Head of caudate nucleus (tissue), 42 donors: ENCODE measurements around the gene PDXP.
"Not testable (repeated sequence)": the region's sequence is repeated elsewhere in the genome, so short reads cannot be mapped to it uniquely, and the experiment has no call there.

Experiments
- DNase-seq, 42 donors: peaks; one replicate each; pipeline versions ENCODE4 v3.0.0 to v3.0.0-alpha.2; 2020 to 2021; ENCODE audit warnings: mixed read lengths in 7 of 42
- intact Hi-C: fragments of 100-400 bp; cut with DNase I; formaldehyde crosslinking; loops from one replicate; pipeline ENCODE4 v1.15.0; 2022

The PDXP gene

DNA sequence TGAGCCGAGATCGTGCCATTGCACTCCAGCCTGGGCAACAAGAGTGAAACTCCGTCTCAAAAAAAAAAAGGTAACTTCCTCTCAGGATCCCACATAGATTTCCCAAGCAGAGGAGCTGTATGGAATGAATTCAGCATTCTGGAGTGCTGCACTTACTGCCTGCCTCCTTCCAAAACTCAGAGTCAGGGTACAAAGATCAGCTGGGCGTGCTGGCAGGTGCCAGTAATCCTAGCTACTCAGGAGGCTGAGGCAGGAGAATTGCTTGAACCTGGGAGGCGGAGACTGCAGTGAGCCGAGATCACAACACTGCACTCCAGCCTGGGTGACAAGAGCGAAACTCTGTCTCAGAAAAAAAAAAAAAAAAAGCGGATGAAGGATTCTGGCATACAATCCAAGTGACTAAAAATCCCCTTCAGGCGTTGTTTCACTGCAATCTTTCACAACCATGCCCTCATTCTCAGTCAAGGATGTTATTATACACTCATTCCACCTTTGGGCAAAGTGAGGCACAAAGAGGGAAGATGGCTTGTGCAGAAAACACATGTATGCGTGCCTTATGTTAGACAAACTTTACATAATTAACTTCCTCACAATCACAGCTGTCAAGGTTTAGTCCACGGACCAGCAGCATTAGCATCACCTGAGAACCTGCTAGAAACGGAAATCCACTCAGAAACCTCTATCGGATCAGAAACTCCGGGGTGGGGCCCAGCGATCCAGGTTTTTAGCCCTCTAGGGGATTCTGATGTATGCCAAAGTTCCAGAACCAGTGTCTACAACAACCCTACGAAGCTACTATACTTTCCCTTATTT, 26.5 kb downstream of the PDXP start:
- no peak for DNase-seq
- intact Hi-C loops: loop anchor here (5.0 kb wide), 1 partner anchor 43 kb away; no protein-coding TSS in a partner anchor

DNA sequence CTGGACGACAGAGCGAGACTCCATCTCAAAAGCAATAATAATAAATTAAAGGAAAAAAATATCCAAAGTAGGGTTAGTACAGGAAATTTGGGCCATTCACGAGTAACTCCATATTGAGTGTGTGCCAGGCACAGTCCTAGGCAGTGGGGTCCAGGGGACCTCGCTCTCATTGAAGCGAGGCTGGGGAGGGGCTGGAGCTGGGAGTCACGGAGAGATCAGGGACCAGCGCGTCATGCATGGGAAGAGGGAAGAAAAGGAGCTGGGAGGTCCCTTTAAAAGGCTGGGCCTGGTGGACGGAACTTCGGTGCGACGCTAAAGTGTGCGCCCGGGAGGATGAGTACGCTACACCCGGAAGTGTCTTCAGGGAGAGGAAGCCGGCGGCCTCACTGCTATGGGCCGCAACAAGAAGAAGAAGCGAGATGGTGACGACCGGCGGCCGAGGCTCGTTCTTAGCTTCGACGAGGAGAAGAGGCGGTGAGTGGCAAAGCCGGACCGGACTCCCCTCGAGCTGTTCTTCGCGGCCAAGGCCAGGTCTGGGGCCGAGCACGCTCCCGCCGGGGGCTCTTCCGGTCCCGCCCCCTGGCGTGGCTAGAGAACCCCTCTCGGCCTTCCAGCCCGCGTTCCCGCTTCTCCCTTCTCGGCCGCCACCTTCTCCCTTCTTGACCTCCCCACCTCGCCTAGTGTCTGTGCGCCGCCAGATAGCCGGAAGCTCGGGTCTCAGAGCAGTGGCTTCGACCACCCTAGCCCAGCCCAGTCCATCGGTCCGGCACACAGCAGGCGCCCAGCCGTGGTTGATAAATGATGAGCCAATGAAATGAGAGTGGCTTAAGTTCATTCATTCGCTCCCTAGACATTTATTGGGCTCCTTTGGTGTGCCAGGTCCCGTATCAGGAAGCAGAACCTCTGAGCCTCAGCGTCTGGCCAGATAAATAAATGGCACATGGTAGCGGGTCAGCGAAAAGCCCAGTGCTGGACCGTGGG, 27.8 kb downstream of the PDXP start, which contains the start of gene NOL12:
Gene NOL12 (plus strand): TSS at position 342 of the 981 bp plus-strand sequence. CDS start 50 bp downstream, at position 392.
- intact Hi-C loops: no loop called here
- DNase-seq: peak; percentile 76 to 95 (median 86)

- intact Hi-C loops: no loop called here
- no peak for DNase-seq
Observed at GRCh38 chr22:37690407-37690806, 31.9 kb downstream of the PDXP start.

- intact Hi-C loops: no loop called here
- DNase-seq: no peak
Observed at GRCh38 chr22:37690901-37691504, 32.5 kb downstream of the PDXP start.

- DNase-seq: no peak
- intact Hi-C loops: no loop called here
Observed at GRCh38 chr22:37692627-37693285, 34.2 kb downstream of the PDXP start.

- DNase-seq, intact Hi-C loops: not testable (repeated sequence)
Observed at GRCh38 chr22:37694131-37694530, 35.6 kb downstream of the PDXP start.

DNA sequence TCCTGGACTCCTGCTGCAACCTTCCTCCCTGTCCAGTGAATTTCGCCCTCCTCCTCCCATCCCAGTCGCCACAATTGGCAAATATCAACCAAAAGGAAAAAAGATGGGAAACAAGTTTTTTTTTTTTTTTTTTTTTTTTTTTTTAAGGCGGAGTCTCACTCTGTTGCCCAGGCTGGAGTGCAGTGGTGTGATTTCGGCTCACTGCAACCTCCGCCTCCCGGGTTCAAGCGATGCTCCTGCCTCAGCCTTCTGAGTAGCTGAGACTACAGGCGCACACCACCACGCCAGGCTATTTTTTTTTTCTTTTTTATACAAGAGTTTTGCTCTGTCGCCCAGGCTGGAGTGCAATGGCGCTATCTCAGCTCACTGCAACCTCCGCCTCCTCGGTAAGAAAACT, 37.7 kb downstream of the PDXP start:
- DNase-seq, intact Hi-C loops: not testable (repeated sequence)

DNA sequence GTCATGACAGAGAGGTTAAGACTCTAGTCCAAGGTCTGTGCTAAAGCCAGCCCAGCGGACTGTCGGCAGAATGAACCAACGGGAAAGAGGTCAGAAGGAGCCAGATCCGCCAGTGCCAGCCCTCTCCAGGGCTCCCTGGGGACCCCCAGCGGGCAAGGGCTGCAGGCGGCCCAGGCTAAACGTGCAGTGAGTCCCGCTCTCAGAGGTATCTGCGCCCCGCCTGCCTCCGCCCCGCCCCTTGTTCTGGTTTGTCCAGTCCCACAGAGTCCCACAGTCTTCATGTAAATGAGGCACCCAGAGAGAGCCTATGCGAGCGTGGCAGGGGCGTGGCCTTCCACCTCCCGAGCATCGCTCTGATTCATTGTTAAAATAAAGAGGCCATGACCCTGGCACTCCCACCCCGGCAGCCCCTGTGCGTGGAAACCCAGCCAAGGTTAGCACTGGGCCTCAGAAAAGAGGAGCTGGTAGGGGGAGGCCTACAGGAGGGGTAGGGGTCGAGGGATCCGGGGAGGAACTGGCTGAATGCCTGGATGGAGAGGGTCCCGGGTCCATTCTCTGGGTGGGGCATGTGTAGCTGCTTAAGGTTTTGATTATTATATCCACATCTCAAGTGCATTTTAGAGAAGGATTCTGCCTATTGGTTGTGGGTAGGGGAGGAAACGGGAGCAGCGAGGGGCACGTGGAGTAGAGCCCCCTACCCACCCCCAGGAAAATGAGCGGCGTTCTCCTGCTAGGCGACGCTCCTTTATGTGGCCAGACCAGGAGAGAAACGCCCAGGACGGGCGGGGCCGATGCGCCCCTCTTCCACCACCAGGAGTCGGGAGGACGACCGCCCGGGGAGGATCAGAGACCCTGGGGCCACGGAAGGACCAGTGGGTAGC, 38.4 kb downstream of the PDXP start, which contains the start of gene TRIOBP:
Gene TRIOBP (plus strand): TSS at position 392 of the 881 bp plus-strand sequence. CDS start 4,318 bp downstream, outside the sequence.
- intact Hi-C loops: no loop called here
- DNase-seq: peak; percentile 72 to 96 (median 89)

- intact Hi-C loops: no loop called here
Observed at GRCh38 chr22:37697538-37697835, 39.0 kb downstream of the PDXP start.

GRCh38 chr22:37701141-37701786, 42.7 kb downstream of the PDXP start:
- DNase-seq: peak in 17 of 42 donors; percentile 9 to 51 (median 26)
- intact Hi-C loops: no loop called here

More at GRCh38 chr22:37697538-37697835, 39.0 kb downstream of the PDXP start:
- DNase-seq: no peak

GRCh38 chr22:37703906-37704305, 45.4 kb downstream of the PDXP start:
- intact Hi-C loops: no loop called here
- DNase-seq: no peak

DNA sequence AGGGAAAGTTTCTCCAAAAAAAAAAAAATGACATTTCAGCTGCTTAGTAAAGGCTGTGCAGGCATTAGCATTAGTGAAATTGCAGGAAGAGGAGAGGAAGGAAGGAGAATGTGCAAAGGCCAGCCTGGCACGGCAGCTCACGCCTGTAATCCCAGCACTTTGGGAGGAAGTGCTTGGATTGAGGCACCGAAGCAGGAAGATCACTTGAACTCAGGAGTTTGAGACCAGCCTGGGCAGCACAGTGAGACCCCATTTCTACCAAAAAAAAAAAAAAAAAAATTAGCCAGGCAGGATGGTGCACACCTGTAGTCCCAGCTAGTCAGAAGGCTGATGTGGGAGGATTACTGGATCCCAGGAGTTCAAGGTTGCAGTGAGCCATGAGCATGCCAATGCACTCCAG, 46.1 kb downstream of the PDXP start:
- intact Hi-C loops: no loop called here
- DNase-seq: no peak

GRCh38 chr22:37705205-37705604, 46.7 kb downstream of the PDXP start:
- intact Hi-C loops: no loop called here
- no peak for DNase-seq

GRCh38 chr22:37708580-37709444, 50.3 kb downstream of the PDXP start:
- DNase-seq: peak in 24 of 42 donors; percentile 7 to 53 (median 28)
- intact Hi-C loops: no loop called here

DNA sequence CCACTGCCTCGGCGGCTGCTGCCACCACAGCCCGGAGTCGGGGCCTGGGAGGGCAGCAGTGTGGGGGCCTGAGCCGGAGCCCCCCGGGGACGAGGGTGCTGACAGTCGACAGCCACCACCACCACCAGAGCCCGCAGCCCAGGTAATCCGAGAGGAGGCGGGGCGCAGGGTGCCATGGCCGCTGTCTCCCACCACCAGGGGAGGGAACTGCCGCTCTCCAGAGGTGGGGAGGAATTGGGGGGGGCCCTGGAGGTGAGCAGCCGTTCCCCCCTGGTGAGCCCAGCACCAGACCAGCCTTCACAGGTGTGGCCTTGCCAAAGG, 50.9 kb downstream of the PDXP start:
- DNase-seq: no peak
- intact Hi-C loops: no loop called here

DNA sequence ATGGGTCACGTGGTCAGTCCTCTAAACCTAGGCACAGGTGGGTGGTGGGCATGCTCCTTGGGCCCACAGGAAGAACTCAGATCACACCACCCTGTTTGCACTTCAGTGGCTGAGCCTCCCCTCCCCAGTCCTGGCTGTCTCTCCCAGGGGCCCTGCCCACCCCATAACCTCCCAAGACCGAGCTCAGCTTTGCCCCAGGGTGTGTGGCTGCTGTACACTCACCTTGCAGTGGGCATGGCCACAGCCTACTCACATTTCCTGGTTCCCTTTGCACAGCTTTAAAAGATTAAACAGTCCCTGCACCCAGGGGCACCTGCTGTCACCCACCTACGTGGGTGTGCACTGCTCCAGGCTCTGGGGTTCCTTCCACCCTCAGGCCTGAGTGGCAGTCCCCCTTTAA, 52.2 kb downstream of the PDXP start:
- intact Hi-C loops: no loop called here
- DNase-seq: no peak

- intact Hi-C loops: no loop called here
Observed at GRCh38 chr22:37711490-37711889, 53.0 kb downstream of the PDXP start.

More at GRCh38 chr22:37711490-37711889, 53.0 kb downstream of the PDXP start:
- DNase-seq: no peak
